GM13976 (cell line): ENCODE results near the gene CHCHD3.

Experiments used
- DNase-seq: peaks from one replicate; pipeline ENCODE4 v3.0.0; 2012; ENCODE audit warnings: low spot score
- CTCF ChIP-seq: IDR thresholded peaks from 2 replicates; pipeline ENCODE4 v1.5.1; 2012; ENCODE audit warnings: borderline replicate concordance, mild to moderate bottlenecking; ENCODE audit not compliant: insufficient read depth; ENCODE audit errors: extremely low read depth, missing control alignments, control extremely low read depth
- in situ Hi-C: fragments of 300-500 bp; cut with MboI; formaldehyde crosslinking; loops from one replicate; pipeline ENCODE4 v1.12.0; 2022; ENCODE audit warnings: low sequenced_read_pairs, mixed read lengths, inconsistent platforms; ENCODE audit not compliant: unreplicated experiment

CHCHD3 gene

DNA sequence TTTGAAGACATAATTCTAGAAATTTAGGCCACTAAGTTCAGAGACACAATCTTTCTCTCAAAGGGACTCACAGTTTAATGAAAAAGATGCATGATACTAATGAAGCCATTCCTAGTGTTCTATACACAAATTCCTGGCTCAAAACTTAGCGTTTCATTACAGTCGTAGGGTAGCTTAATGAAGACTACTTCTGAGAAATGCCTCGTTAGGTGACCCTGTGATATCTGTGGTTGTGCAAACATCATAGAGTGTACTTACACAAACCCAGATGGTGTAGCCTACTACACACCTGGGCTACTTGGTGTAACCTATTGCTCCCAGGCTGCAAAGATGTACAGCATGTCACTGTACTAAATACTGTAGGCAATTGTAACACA is 488 bp upstream of the CHCHD3 start:
- DNase-seq = no peak
- no peak for TF ChIP-seq CTCF
- in situ Hi-C loops = no loop called here

DNA sequence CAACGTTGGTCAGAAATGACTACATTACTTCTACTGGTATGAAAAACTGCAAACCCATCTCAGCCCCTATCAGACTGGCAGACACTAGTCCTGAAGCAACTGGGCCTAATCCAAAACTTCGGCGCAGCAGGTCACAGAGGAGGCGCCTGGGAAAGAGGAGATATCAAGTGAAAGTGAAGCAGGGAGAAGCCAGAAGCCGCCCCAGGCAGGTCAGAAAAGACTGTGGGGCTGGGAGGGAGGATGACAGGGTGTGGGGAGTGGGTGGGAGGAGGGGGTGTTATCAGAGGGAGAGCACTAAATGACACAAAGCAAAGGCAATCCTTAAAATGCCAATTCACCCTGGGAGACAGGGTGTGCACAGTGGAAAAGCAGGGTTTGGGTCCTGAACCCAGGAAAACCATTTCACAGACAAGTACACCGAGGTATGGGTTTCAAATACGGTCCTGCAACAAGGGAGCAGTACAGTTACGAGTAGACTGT is 731 bp downstream of the CHCHD3 start:
- in situ Hi-C loops = no loop called here
- DNase-seq = no peak
- no peak for TF ChIP-seq CTCF

DNA sequence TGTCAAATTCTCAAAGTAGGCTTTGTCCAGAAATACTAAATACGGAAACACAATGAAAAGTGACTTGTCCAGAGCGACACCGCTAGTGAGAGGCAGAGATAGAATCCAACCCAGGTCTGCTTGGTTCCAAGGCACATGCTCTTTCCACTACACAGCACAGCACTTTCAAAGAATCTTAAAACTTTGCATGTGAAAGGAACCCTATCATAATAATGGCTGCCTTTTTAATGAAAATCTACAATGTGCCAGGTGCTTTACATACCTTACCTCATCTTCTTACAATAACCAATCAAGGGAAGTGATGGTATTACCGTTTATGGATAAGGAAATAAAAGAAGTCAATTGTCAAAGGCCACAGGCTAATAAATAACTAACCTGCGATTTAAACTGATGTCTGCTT is 2.6 kb downstream of the CHCHD3 start:
- no peak for DNase-seq
- in situ Hi-C loops = no loop called here
- TF ChIP-seq CTCF = no peak

- no peak for DNase-seq
- no peak for TF ChIP-seq CTCF
- in situ Hi-C loops = no loop called here
Measured at GRCh38 chr7:133077394-133077793, 4.5 kb downstream of the CHCHD3 start.

DNA sequence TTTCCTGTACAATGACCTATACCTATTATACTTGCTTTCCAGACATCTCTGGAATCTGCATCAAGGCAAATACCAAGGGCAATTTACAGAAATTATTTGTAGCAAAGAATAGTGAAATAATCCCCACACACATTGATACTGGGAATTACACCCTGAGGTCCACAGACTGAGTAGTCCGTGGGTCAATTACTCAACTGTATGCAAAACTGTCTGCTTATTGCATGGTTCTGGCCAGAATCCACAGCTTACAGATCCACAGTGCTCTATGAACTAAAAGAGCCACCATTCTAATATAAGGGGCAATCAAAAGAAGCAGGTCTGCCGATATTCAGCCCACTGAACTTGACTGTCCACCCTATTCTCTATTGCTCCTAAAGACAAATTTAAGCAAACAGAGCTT is 5.7 kb downstream of the CHCHD3 start:
- in situ Hi-C loops = no loop called here
- TF ChIP-seq CTCF = no peak
- no peak for DNase-seq

DNA sequence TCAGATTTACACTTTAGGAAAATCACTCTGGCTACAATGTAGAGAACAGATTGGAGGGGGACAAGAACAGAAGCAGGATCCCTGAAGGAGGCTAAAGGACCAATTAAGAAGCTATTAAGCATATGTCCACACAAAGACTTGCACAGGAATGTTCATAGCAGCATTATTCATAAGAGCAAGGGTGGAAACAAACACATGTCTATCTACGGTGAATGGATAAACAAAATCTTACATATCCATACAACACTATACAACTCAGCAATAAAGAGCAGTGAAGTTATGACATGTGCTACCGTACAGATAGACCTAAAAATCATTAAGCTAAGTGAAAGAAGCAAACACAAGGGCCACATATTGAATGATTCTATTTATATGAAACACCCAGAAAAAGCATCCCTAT is 10.4 kb downstream of the CHCHD3 start:
- TF ChIP-seq CTCF = no peak
- in situ Hi-C loops = no loop called here
- no peak for DNase-seq

DNA sequence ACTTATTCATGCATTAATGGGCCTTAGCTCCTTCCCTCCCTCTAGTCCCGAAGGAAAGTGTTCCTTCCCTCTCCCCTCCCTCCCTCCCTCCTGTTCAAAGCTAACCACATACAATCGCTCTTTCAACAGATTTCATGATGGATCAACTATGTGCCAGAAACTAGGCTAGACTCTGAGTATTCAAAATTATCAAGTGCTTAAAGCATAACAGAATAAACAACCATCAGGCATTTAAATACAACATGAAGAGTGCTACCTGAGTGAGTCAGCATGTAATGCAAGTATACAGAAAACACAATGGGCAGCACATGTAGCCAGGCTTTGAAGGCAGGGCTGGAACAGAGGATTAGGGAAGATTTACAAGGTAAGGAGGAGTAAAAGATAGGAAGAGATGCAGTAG is 11.3 kb downstream of the CHCHD3 start:
- TF ChIP-seq CTCF = no peak
- no peak for DNase-seq
- in situ Hi-C loops = no loop called here
